ENCODE results near the gene GMCL2.
A peak's percentile ranks its signal among the peaks of the same experiment; 100 is the strongest.
"Not testable (repeated sequence)": the region's sequence is repeated elsewhere in the genome, so short reads cannot be mapped to it uniquely, and the experiment has no call there.

The GMCL2 gene

GRCh38 chr5:178202541-178202940 is 15.4 kb upstream of the GMCL2 start:
- no peak overlapping the region for H3K4me3 ChIP-seq
- no peak overlapping the region for H3K4me2 ChIP-seq
- peaks cover 23% of the 10 kb centered on the region for H3K4me1 ChIP-seq
- H3K9me3 ChIP-seq = no peaks in the 10 kb centered on the region
- peaks cover 30% of the 10 kb centered on the region for H4K20me1 ChIP-seq
- no peak overlapping the region for H3K27ac ChIP-seq
- H3K9ac ChIP-seq = no peak overlapping the region
- no peak for TF ChIP-seq Cebpa-rat (IDR thresholded peaks at IDR 0.05)
- H3K27me3 ChIP-seq = no peaks in the 10 kb centered on the region
- peaks cover 23% of the 10 kb centered on the region for H3K36me3 ChIP-seq

GRCh38 chr5:178201927-178202235 is 14.7 kb upstream of the GMCL2 start:
- Histone ChIP-seq H3K9me3 (no peaks in the 10 kb centered on the region), H3K36me3 (peaks cover 16% of the 10 kb centered on the region), H3K27me3 (no peaks in the 10 kb centered on the region), H3K4me3 (no peak overlapping the region), H3K4me2 (0 out of 2 replicates have a peak overlapping the region, but pooled peaks have one; percentile 1), H3K9ac (no peak overlapping the region), H4K20me1 (peaks cover 23% of the 10 kb centered on the region), H3K4me1 (peaks cover 17% of the 10 kb centered on the region), H3K27ac (no peak overlapping the region)
- TF ChIP-seq Cebpa-rat (IDR thresholded peaks at IDR 0.05) = no peak

GRCh38 chr5:178201221-178201926 is 14.2 kb upstream of the GMCL2 start:
- Histone ChIP-seq H3K9me3 (no peaks in the 10 kb centered on the region), H3K4me3 (no peak overlapping the region), H3K9ac (no peak overlapping the region), H3K4me2 (no peak overlapping the region), H4K20me1 (peaks cover 18% of the 10 kb centered on the region), H3K27ac (no peak overlapping the region), H3K36me3 (peaks cover 11% of the 10 kb centered on the region), H3K27me3 (no peaks in the 10 kb centered on the region), H3K4me1 (peaks cover 12% of the 10 kb centered on the region)
- TF ChIP-seq Cebpa-rat (IDR thresholded peaks at IDR 0.05) = no peak

- Histone ChIP-seq H3K9ac (no peak overlapping the region), H4K20me1 (peaks cover 3% of the 10 kb centered on the region), H3K4me2 (no peak overlapping the region), H3K27ac (no peak overlapping the region), H3K9me3 (no peaks in the 10 kb centered on the region), H3K4me3 (no peak overlapping the region), H3K4me1 (peaks cover 6% of the 10 kb centered on the region), H3K36me3 (no peaks in the 10 kb centered on the region), H3K27me3 (no peaks in the 10 kb centered on the region)
- TF ChIP-seq Cebpa-rat (IDR thresholded peaks at IDR 0.05) = no peak
These were observed 12.6 kb upstream of the GMCL2 start for GRCh38 chr5:178199581-178200434.

GRCh38 chr5:178198706-178199105 is 11.5 kb upstream of the GMCL2 start:
- Histone ChIP-seq H3K27ac (no peak overlapping the region), H3K27me3 (no peaks in the 10 kb centered on the region), H3K4me3 (no peak overlapping the region), H3K9ac (no peak overlapping the region), H3K4me1 (peaks cover 17% of the 10 kb centered on the region), H3K4me2 (no peak overlapping the region), H3K36me3 (no peaks in the 10 kb centered on the region), H4K20me1 (no peaks in the 10 kb centered on the region), H3K9me3 (no peaks in the 10 kb centered on the region)
- TF ChIP-seq Cebpa-rat (IDR thresholded peaks at IDR 0.05) = no peak

- H3K4me3 ChIP-seq, H3K9ac ChIP-seq, H3K36me3 ChIP-seq, H3K27ac ChIP-seq, H4K20me1 ChIP-seq, H3K27me3 ChIP-seq, H3K9me3 ChIP-seq, H3K4me2 ChIP-seq: not testable (repeated sequence)
- H3K4me1 ChIP-seq = peaks cover 22% of the 10 kb centered on the region
These were observed 11.0 kb upstream of the GMCL2 start for GRCh38 chr5:178198151-178198550.

GRCh38 chr5:178196986-178197385 is 9.8 kb upstream of the GMCL2 start:
- H3K9ac ChIP-seq = no peak overlapping the region
- H3K36me3 ChIP-seq = no peaks in the 10 kb centered on the region
- no peaks in the 10 kb centered on the region for H4K20me1 ChIP-seq
- peaks cover 19% of the 10 kb centered on the region for H3K4me1 ChIP-seq
- H3K4me2 ChIP-seq = no peak overlapping the region
- TF ChIP-seq Cebpa-rat (IDR thresholded peaks at IDR 0.05) = no peak
- H3K27me3 ChIP-seq = no peaks in the 10 kb centered on the region
- no peak overlapping the region for H3K4me3 ChIP-seq
- H3K9me3 ChIP-seq = no peaks in the 10 kb centered on the region; the same call in 1 of the 2 replicates
- H3K27ac ChIP-seq = no peak overlapping the region

- no peak for TF ChIP-seq Cebpa-rat (IDR thresholded peaks at IDR 0.05)
- no peak overlapping the region for H3K4me2 ChIP-seq
- H3K27me3 ChIP-seq = no peaks in the 10 kb centered on the region
These were observed 9.2 kb upstream of the GMCL2 start for GRCh38 chr5:178196281-178196812.

GRCh38 chr5:178194026-178194425 is 6.9 kb upstream of the GMCL2 start:
- no peaks in the 10 kb centered on the region for H4K20me1 ChIP-seq
- peaks cover 17% of the 10 kb centered on the region for H3K4me1 ChIP-seq
- peak overlapping the region; percentile 11; the same call in 1 of the 2 replicates for H3K9ac ChIP-seq
- H3K9me3 ChIP-seq = no peaks in the 10 kb centered on the region; the same call in 1 of the 2 replicates
- no peaks in the 10 kb centered on the region for H3K27me3 ChIP-seq
- no peak overlapping the region for H3K4me3 ChIP-seq
- no peak for TF ChIP-seq Cebpa-rat (IDR thresholded peaks at IDR 0.05)
- H3K4me2 ChIP-seq = peak overlapping the region; percentile 61
- no peaks in the 10 kb centered on the region for H3K36me3 ChIP-seq
- peak overlapping the region; percentile 8; the same call in 1 of the 2 replicates for H3K27ac ChIP-seq

More at GRCh38 chr5:178196281-178196812, 9.2 kb upstream of the GMCL2 start:
- Histone ChIP-seq H3K9ac (no peak overlapping the region), H3K9me3 (no peaks in the 10 kb centered on the region; the same call in 1 of the 2 replicates), H3K4me1 (peaks cover 17% of the 10 kb centered on the region), H4K20me1 (no peaks in the 10 kb centered on the region), H3K36me3 (no peaks in the 10 kb centered on the region), H3K27ac (no peak overlapping the region), H3K4me3 (no peak overlapping the region)

- H3K4me3 ChIP-seq = no peak overlapping the region
- H3K27me3 ChIP-seq = no peaks in the 10 kb centered on the region
- no peaks in the 10 kb centered on the region for H3K36me3 ChIP-seq
- H4K20me1 ChIP-seq = no peaks in the 10 kb centered on the region
- H3K4me2 ChIP-seq = peak overlapping the region; percentile 61
- no peaks in the 10 kb centered on the region; the same call in 1 of the 2 replicates for H3K9me3 ChIP-seq
- no peak overlapping the region for H3K9ac ChIP-seq
- TF ChIP-seq Cebpa-rat (IDR thresholded peaks at IDR 0.05) = no peak
- no peak overlapping the region for H3K27ac ChIP-seq
- peaks cover 17% of the 10 kb centered on the region for H3K4me1 ChIP-seq
These were observed 6.2 kb upstream of the GMCL2 start for GRCh38 chr5:178193251-178193809.
